ENCODE data around the gene TMEM218.

The TMEM218 gene

DNA sequence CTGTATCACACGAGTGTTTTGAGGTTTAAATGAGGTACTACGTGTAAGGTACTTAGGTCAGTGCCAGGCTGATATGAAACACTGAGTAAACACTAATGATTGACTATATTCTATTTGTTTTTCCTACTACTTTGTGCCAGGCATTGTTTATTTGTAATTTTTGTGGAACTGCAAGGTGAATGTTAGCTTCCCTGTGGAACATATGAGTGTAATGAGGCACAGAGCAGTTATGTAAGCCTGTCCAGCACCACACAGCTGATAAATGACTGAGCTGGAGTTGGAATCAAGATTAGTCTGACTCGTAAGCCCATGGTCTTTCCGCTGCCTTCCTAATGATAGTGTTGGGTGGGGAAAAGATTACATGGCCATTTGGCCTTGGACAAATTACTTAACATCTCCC lies 42.4 kb downstream of the TMEM218 start:
- TF ChIP-seq, protein P1, sequence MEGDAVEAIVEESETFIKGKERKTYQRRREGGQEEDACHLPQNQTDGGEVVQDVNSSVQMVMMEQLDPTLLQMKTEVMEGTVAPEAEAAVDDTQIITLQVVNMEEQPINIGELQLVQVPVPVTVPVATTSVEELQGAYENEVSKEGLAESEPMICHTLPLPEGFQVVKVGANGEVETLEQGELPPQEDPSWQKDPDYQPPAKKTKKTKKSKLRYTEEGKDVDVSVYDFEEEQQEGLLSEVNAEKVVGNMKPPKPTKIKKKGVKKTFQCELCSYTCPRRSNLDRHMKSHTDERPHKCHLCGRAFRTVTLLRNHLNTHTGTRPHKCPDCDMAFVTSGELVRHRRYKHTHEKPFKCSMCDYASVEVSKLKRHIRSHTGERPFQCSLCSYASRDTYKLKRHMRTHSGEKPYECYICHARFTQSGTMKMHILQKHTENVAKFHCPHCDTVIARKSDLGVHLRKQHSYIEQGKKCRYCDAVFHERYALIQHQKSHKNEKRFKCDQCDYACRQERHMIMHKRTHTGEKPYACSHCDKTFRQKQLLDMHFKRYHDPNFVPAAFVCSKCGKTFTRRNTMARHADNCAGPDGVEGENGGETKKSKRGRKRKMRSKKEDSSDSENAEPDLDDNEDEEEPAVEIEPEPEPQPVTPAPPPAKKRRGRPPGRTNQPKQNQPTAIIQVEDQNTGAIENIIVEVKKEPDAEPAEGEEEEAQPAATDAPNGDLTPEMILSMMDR (IDR thresholded peaks at IDR 0.05; ENCODE audit: insufficient read depth, low read depth, low read length, missing control alignments) = no peak
- DNase-seq (ENCODE audit: low read depth) = no peak
- H3K4me3 ChIP-seq (ENCODE audit: low read length) = no peak overlapping the region

DNA sequence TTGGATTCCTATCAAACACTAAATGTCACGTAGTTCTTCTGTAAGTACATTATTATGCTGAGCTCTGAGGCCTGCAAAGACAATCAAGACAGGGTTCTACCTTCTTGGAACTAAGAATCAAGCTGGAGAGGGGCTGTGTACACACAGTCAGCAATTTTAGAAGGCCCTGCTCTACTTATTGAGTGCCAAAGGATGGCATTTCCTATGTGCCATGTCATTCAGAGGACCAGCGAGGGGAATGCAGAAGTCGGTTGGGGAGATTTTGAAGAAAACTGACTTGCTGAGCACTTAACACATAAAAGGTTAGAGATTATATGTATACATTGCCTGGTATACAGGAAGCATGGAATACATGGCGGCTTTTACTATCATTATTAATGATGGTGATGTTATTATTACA lies 43.1 kb downstream of the TMEM218 start:
- H3K4me3 ChIP-seq (ENCODE audit: low read length) = no peak overlapping the region
- TF ChIP-seq, protein P1 (IDR thresholded peaks at IDR 0.05; ENCODE audit: insufficient read depth, low read depth, low read length, missing control alignments) = no peak
- no peak for DNase-seq (ENCODE audit: low read depth)

DNA sequence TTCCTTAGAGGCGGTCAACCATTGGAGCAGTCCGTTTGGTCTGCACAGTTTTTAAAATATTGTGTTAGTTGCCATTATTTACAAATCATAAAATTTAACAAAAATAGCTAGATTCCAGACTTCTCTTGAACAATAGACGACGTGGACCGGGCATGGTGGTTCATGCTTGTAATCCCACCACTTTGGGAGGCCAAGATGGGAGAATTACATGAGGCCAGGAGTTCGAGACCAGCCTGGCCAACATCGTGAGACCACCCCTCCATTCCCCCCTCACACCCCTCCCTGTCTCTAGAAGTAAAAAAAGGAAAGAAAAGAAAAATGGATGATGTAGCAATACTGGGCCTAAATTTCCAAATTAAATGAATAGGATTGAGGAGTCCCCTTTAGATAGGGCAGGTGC lies 47.4 kb downstream of the TMEM218 start:
- TF ChIP-seq, protein P1 (IDR thresholded peaks at IDR 0.05; ENCODE audit: insufficient read depth, low read depth, low read length, missing control alignments) = no peak
- no peak for DNase-seq (ENCODE audit: low read depth)
- H3K4me3 ChIP-seq (ENCODE audit: low read length) = peak overlapping the region; percentile 55

DNA sequence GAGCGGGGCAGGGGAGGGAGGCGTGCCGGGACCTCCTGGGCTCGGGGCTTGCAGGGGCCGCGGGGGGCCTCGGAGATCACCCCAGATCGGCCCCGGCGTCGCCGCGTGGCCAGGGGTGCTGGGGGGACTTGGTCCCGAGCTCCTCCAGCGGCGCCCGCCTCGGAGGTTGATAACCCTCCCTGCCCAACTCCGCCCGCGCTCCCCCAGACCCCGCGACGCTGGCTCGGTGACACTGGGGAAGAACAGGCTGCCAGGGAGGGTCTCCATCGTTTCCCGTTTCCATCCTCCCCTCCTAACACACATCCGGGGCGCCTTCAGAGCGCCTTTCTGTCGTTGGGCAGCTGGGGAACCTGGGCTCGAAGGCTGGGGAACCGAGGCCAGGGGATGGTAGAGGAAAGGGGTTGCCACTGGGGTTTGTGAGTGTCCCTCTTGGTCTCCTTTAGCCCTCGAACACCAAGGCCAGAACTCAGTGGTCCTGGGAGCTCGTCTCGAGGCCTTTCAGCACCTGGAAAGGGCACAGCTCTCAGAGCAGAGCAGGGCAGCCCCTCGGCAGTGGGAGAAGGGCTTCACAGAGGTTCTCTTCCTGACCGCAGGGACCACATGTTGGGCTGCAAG lies 47.9 kb downstream of the TMEM218 start:
- TF ChIP-seq, protein P1 (IDR thresholded peaks at IDR 0.05; ENCODE audit: insufficient read depth, low read depth, low read length, missing control alignments) = no peak
- no peak for DNase-seq (ENCODE audit: low read depth)

DNA sequence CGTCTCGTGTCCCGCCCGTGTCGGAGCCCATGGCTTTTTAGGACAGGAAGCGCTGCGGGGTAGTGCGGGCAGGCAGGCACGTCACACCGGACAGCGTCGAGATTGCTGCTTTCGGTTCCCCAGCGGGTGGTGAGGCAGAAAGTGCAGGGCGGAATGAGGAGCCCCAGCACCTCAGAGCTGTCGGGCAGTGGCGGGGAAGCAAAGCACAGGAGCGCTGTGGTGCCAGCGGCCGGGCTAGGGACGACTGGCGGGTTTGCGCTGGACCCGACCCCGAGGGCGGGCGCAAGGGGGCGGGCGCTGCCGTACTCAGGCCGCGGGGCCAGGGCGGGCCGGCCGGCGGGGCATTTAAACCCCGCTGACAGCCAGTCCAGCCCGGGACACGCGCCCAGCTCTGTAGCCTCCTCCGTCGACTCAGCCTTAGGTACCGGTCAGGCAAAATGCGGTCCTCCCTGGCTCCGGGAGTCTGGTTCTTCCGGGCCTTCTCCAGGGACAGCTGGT lies 48.4 kb downstream of the TMEM218 start, which contains the start of gene SLC37A2:
TSS of gene SLC37A2 (plus strand) at position 375 of the 498 bp plus-strand sequence. CDS start at position 438, 63 bp downstream.
- TF ChIP-seq, protein P1 (IDR thresholded peaks at IDR 0.05; ENCODE audit: insufficient read depth, low read depth, low read length, missing control alignments) = no peak
- H3K4me3 ChIP-seq (ENCODE audit: low read length) = peak within 1 kb of the TSS; percentile 55
- peak; percentile 74 for DNase-seq (ENCODE audit: low read depth)

More for the DNA sequence above, 47.9 kb downstream of the TMEM218 start:
- H3K4me3 ChIP-seq (ENCODE audit: low read length) = peak overlapping the region; percentile 55

DNA sequence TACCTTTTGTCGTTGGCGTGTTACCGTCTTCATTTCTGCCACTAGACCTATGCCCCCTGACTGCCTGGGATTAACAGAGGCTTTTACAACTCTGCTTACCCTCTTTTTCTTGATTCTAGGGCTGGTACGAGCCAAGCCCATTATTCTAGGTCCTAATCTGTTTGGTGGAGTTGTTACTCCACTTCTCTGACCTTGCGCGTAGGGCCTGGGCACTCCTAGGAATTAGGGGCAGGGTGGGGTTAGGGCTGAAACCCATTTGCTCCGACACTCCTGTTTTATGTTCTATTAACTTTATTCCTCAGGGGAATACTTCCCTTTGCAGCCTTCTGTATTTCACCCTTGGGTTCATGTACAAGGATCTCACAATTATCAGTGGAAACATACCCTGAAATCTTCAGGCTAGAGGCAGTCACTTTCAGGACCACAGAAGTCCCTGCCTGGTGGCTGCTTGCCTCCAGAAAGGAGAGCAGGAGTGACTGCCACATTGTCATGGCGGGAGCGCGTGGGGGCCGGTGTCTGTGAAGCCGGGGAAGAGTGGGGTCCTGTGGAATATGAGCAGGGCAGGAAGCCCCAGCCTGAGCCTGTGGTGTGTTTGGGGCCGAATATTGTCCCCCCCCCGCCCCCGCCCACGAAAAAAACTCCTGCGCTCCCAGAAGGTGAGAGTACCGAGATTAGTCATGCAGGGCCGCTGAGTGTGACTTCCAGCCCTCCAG lies 49.1 kb downstream of the TMEM218 start:
- no peak for DNase-seq (ENCODE audit: low read depth)
- peak overlapping the region; percentile 55 for H3K4me3 ChIP-seq (ENCODE audit: low read length)
- TF ChIP-seq, protein P1 (IDR thresholded peaks at IDR 0.05; ENCODE audit: insufficient read depth, low read depth, low read length, missing control alignments) = no peak

Measured in epithelial cell of esophagus (primary cell).